NCI-H82 treated with DMSO at 0.1 percent for 48 hours (cell line): Measurements from ENCODE around the gene TIMP2.
"Not testable (repeated sequence)": the region's sequence is repeated elsewhere in the genome, so short reads cannot be mapped to it uniquely, and the experiment has no call there.

Source experiments
- DNase-seq: peaks from one replicate; lab custom pipeline; 2025; ENCODE audit not compliant: unreplicated experiment; lab: John Stamatoyannopoulos, UW

Gene TIMP2

GRCh38 chr17:78933959-78934568, 8.9 kb upstream of the TIMP2 start:
- peak; percentile 16 for DNase-seq

GRCh38 chr17:78933025-78933958, 8.1 kb upstream of the TIMP2 start:
- DNase-seq: no peak

- no peak for DNase-seq
Measured at GRCh38 chr17:78929908-78930775, 5.0 kb upstream of the TIMP2 start.

- no peak for DNase-seq
Measured at GRCh38 chr17:78925662-78926555, 722 bp upstream of the TIMP2 start.

GRCh38 chr17:78924481-78925151, 571 bp downstream of the TIMP2 start:
- DNase-seq: no peak

GRCh38 chr17:78923660-78924453, 1.3 kb downstream of the TIMP2 start:
- DNase-seq: no peak

- no peak for DNase-seq
Measured at GRCh38 chr17:78922816-78923498, 2.2 kb downstream of the TIMP2 start.

GRCh38 chr17:78921437-78921971, 3.7 kb downstream of the TIMP2 start:
- no peak for DNase-seq

- no peak for DNase-seq
Measured at GRCh38 chr17:78920528-78920927, 4.7 kb downstream of the TIMP2 start.

- DNase-seq: no peak
Measured at GRCh38 chr17:78919861-78920450, 5.2 kb downstream of the TIMP2 start.

GRCh38 chr17:78918979-78919378, 6.2 kb downstream of the TIMP2 start:
- DNase-seq: no peak

- no peak for DNase-seq
Measured at GRCh38 chr17:78917451-78918275, 7.5 kb downstream of the TIMP2 start.

GRCh38 chr17:78915872-78916632, 9.1 kb downstream of the TIMP2 start:
- DNase-seq: no peak

- no peak for DNase-seq
Measured at GRCh38 chr17:78913115-78913514, 12.1 kb downstream of the TIMP2 start.

GRCh38 chr17:78912082-78912481, 13.1 kb downstream of the TIMP2 start:
- no peak for DNase-seq

- not testable (repeated sequence) for DNase-seq
Measured at GRCh38 chr17:78911543-78911942, 13.6 kb downstream of the TIMP2 start.
